HG03439 (cell line): ENCODE results near the gene IL17D.

ENCODE experiments used
- ATAC-seq: cut with Tn5 transposase; IDR thresholded peaks from one replicate; pipeline ENCODE4 v1.9.1; 2021; ENCODE audit warnings: mild to moderate bottlenecking, moderate library complexity; ENCODE audit not compliant: unreplicated experiment

Gene IL17D

GRCh38 chr13:20689291-20689690 is 14.2 kb upstream of the IL17D start:
- ATAC-seq, result no peak

GRCh38 chr13:20691616-20692015 is 11.9 kb upstream of the IL17D start:
- ATAC-seq, result no peak

- no peak for ATAC-seq
Measured at GRCh38 chr13:20696073-20696472, 7.4 kb upstream of the IL17D start.

DNA sequence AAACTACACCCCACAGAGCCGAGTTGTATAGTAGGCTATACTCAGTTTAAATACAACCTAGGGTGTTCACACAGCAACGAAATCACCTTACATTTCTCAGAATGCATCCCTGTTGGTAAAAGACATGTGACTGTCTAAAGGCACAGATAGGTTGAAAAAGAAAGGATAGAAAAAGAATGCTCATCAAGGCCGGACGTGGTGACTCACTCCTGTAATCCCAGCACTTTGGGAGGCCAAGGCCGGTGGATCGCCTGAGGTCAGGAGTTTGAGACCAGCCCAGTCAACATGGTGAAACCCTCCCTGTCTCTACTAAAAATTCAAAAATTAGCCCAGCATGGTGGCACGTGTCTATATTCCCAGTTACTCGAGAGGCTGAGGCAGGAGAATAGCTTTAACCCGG is 3.8 kb upstream of the IL17D start:
- no peak for ATAC-seq

DNA sequence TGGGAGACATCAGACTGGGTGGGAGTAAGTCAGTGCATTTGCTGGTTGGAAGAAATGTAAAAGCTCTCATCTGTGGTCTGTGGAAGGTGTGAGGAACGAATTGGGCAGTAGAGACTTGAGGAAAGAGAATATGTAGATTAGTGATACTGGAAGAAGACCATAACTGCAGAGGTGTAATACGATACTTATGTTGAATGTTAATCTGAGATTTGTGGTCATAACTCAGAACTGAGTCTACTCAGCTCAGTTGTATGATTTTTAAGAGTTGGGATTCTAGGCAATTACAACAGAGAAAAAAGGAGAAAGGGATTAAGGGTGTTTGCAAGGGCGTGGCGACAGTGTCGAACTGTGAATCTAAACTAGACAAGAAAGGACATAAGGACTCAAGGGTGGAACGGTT is 3.2 kb upstream of the IL17D start:
- ATAC-seq, result no peak

DNA sequence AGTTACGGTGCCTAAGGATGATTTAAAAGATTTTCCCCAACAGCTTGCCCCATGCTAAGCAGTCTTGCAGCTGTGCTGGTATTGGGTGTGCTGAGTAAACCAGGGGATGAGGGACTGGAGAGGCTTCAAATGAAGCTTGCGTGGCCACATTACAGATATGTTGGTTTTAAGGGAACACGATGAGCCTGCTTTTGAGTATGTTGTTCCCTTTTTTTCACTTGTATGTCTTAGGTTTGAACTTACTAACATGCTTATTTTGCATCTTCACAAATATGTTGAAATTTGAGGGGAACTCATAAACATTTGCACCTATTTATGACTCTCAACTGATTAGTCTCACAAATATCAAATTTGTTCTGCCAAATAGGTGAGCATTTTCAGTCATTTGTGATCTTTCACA is 2.0 kb upstream of the IL17D start:
- no peak for ATAC-seq

DNA sequence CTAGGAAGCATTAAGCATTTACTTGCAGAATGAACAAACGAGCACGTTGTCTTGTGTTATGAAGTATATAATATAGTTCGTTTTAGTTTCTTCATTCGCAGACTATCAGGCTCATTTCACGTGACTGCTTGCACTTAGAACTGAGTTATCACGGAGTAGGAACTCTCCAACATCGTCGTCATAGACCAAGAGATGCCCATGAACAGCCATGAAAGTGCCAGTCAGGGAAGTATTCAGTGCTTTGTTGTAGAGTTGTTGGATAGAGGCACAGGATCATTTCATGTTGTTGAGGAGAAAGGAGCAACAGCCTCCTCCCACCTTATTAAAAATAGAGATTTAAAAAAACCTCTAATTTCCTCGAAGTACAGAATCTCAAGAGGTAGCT is 977 bp upstream of the IL17D start:
- ATAC-seq, result no peak

DNA sequence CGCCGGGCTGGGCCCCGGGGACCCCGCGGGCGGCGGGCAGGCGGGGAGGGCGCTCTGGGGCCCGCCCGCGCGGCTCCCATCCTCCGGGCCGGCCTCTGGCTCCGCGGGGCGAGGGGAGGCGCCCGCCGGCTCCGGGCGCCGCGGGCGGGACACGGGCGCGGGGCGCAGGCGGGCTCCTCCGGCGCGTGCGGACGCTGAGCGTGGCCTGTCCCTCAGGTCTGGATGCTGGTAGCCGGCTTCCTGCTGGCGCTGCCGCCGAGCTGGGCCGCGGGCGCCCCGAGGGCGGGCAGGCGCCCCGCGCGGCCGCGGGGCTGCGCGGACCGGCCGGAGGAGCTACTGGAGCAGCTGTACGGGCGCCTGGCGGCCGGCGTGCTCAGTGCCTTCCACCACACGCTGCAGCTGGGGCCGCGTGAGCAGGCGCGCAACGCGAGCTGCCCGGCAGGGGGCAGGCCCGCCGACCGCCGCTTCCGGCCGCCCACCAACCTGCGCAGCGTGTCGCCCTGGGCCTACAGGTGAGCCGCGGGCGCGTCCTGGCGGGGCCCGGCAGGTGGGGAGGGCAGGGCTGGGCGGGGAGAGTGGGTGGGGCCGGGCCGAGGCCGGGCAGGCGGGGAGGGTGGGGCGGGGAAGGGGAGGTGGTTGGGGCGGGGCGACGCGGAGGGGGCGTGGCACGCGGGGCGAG is 420 bp downstream of the IL17D start:
- peak; percentile 85 for ATAC-seq

- ATAC-seq, result no peak
Measured at GRCh38 chr13:20704459-20705069, 1.1 kb downstream of the IL17D start.

DNA sequence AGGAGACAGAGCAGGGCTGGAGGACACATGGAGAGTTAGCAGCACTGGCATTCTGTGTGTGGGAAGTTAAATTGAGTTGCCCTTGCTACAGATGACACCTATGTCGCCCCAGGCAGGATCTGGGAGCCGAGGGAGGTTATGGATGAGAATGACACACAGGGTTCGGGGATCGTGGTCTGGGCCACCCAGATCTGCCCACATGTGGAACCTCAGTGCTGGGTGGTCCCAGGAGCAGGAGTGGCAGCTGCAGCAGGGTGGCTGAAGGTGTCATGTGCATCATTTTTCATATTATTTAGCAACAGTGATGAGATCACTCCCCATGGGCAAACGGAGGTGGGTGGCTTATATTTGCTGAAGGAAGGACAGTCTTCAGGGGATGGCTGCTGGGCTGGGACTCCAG is 3.2 kb downstream of the IL17D start:
- ATAC-seq, result no peak

GRCh38 chr13:20708216-20708615 is 4.7 kb downstream of the IL17D start:
- no peak for ATAC-seq

GRCh38 chr13:20709369-20709768 is 5.9 kb downstream of the IL17D start:
- no peak for ATAC-seq

- no peak for ATAC-seq
Measured at GRCh38 chr13:20709782-20710181, 6.3 kb downstream of the IL17D start.

DNA sequence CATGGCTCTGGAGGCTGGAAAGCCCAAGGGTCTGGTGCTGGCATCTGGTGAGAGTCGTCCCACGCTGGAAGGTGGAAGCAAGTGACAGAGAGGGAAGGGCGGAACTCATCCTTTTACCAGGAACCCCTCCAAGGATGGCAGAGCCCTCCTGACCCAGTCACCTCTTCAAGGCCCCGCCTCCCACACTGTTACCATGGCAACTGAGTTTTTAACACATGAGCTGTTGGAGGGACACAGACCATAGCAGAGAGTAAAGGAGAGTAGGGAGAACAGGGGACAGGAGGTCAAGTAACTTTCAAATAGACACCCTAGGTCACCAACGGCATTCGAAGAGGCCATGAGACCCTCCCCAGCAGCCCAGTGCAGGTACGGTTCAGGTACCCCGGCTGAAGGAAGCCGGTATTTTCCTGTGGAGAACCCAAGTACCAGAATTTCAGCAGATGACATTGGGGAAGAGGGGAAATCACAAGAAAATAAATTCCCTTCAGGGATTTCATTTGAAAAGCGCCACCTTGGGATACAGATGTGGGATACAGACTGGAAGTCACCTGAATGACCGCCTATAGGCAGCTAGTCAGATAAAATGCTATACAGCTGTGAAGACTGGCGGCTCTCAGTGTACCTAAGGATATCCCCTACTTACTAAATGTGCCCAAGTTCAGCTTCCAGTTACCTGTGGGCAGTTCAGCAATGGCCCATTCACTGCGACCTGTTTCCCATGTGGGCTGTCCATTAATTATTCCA is 8.0 kb downstream of the IL17D start:
- ATAC-seq, result no peak

DNA sequence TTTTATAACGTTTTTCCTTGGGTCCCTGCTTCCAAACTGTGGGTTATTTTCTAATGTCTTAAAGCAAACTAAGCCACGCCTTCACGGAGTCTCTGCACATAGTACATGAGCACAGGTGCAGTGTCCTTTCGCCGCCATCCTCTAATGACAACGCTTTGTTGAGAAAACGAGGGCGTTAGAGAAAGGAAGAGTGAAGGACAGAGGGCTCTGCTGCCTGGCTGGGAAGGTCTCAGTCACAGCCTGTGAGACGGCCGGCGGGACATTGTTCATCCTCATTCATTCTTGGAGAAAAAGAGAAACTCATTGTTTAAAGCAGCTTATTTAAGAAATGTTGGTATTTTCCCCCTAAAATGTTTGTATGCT is 9.5 kb downstream of the IL17D start:
- no peak for ATAC-seq

- ATAC-seq, result no peak
Measured at GRCh38 chr13:20713751-20714150, 10.3 kb downstream of the IL17D start.

- no peak for ATAC-seq
Measured at GRCh38 chr13:20714161-20714560, 10.7 kb downstream of the IL17D start.

DNA sequence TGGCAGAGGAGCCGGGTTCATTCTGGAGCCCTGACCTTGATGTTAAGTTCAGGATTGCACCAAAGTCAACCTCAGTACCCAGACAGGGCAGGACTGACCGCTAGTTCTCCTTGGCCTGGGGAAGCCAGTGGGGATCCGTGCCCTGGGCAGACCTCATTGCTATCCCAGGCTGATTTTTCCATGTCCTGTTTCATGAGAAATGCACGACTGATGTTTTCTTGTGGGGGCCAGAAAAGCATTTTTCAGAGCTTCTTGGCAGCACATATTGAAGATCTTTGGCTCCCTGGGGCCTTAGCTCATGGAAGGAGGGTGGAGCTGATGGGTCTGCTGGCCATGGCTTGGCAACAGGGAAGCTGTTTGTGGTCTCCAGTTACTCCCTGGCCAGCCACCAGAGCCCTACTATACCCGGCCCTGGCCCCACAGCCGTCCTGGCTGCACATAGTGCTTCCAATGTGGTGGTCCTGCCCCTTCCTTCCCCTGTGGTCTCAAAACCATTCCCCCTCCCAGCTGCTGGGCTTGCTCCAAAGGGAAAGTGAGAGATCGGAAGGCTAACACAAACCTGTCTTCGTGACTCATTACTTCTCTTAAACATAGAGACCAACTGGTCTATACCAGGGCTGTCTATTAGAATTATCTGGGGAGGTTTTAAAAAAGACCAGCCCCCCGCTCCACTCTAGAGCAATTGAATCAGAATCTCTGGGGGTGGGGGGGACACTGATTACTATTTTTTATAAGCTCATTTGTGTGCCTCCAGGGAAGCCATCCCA is 11.2 kb downstream of the IL17D start:
- no peak for ATAC-seq

DNA sequence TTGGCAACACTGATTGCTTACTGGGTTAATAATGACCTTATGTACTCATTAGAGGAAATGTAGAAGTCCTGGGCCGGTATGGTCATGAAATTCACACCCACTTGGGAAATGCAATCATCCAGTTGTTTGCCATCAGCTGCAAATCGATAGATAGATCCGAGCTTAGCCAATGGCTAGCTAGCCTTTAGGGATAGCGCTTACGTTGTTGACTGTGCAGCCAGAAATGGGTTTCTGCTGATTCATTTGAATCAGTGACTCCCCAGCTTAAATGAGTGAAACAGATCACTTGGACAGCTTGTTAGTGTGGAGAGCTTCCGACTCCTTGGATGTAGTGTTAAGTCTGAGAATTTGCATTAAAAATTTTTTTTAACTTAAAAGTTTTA is 11.8 kb downstream of the IL17D start:
- no peak for ATAC-seq

GRCh38 chr13:20716951-20717350 is 13.5 kb downstream of the IL17D start:
- no peak for ATAC-seq
